ENCODE data around the gene KAT6B. TPM values are rescaled to one million over a fixed set of nuclear protein-coding genes. Genes with fewer than 3 reads are reported as not detected.

Gene KAT6B
- total RNA-seq, 2 experiments from 2014 or later: 23.1 to 26.9 TPM

- ChIA-PET POLR2A (no interaction called here), CTCF (interaction anchor here (0.8 kb wide), 1 partner anchor 169 kb away, joined by 3 read pairs; no protein-coding TSS in a partner anchor)
- Mint-ChIP-seq H3K9me3 (peaks cover 2% of the 10 kb centered on the region), H3K27me3 (no peaks in the 10 kb centered on the region), H3K4me3 (no peak overlapping the region), H3K27ac (no peak overlapping the region), H3K36me3 (ENCODE audit: low read depth) (no peaks in the 10 kb centered on the region), H3K4me1 (peaks cover 13% of the 10 kb centered on the region)
- no peak for DNase-seq
These were observed 235.5 kb downstream of the KAT6B start for GRCh38 chr10:75061709-75062505.

GRCh38 chr10:75062506-75063299, 236.3 kb downstream of the KAT6B start:
- no peak for DNase-seq
- CTCF ChIA-PET: interaction anchor here (0.8 kb wide), 1 partner anchor 168 kb away, joined by 3 read pairs; no protein-coding TSS in a partner anchor
- Mint-ChIP-seq H3K4me1 (peaks cover 13% of the 10 kb centered on the region), H3K4me3 (no peak overlapping the region), H3K9me3 (peaks cover 2% of the 10 kb centered on the region), H3K27me3 (no peaks in the 10 kb centered on the region), H3K27ac (no peak overlapping the region), H3K36me3 (ENCODE audit: low read depth) (no peaks in the 10 kb centered on the region)
- POLR2A ChIA-PET: no interaction called here

GRCh38 chr10:75063461-75064230, 237.2 kb downstream of the KAT6B start:
- Mint-ChIP-seq H3K9me3 (peaks cover 2% of the 10 kb centered on the region), H3K27ac (no peak overlapping the region), H3K4me1 (peaks cover 13% of the 10 kb centered on the region), H3K36me3 (ENCODE audit: low read depth) (no peaks in the 10 kb centered on the region), H3K27me3 (no peaks in the 10 kb centered on the region), H3K4me3 (no peak overlapping the region)
- POLR2A ChIA-PET: no interaction called here
- CTCF ChIA-PET: interaction anchor here (0.6 to 0.8 kb wide), 2 partner anchors 36 to 820 kb away, joined by 3 read pairs; no protein-coding TSS in a partner anchor
- no peak for DNase-seq

- DNase-seq: no peak
- Mint-ChIP-seq H3K27me3 (no peaks in the 10 kb centered on the region), H3K27ac (no peak overlapping the region), H3K9me3 (peaks cover 2% of the 10 kb centered on the region), H3K4me1 (peaks cover 13% of the 10 kb centered on the region), H3K4me3 (no peak overlapping the region), H3K36me3 (ENCODE audit: low read depth) (no peaks in the 10 kb centered on the region)
- CTCF ChIA-PET: no interaction called here
- POLR2A ChIA-PET: no interaction called here
These were observed 238.7 kb downstream of the KAT6B start for GRCh38 chr10:75065076-75065475.

- H3K27ac Mint-ChIP-seq: no peak overlapping the region
- ChIA-PET CTCF (interaction anchor here (1.0 kb wide), 1 partner anchor 45 kb away, joined by 3 read pairs; no protein-coding TSS in a partner anchor), POLR2A (no interaction called here)
- peaks cover 2% of the 10 kb centered on the region for H3K9me3 Mint-ChIP-seq
- no peaks in the 10 kb centered on the region for H3K27me3 Mint-ChIP-seq
- no peak for DNase-seq
- no peak overlapping the region for H3K4me3 Mint-ChIP-seq
- H3K4me1 Mint-ChIP-seq: peaks cover 13% of the 10 kb centered on the region
- H3K36me3 Mint-ChIP-seq (ENCODE audit: low read depth): no peaks in the 10 kb centered on the region
These were observed 239.9 kb downstream of the KAT6B start for GRCh38 chr10:75066271-75066670.

- CTCF ChIA-PET: no interaction called here
- Mint-ChIP-seq H3K9me3 (peaks cover 2% of the 10 kb centered on the region), H3K27me3 (no peaks in the 10 kb centered on the region), H3K36me3 (ENCODE audit: low read depth) (no peaks in the 10 kb centered on the region), H3K4me1 (peaks cover 8% of the 10 kb centered on the region), H3K27ac (no peak overlapping the region), H3K4me3 (no peak overlapping the region)
- no peak for DNase-seq
- POLR2A ChIA-PET: no interaction called here
These were observed 240.9 kb downstream of the KAT6B start for GRCh38 chr10:75067272-75067671.

- no peaks in the 10 kb centered on the region for H3K27me3 Mint-ChIP-seq
- ChIA-PET CTCF (no interaction called here), POLR2A (no interaction called here)
- H3K9me3 Mint-ChIP-seq: no peaks in the 10 kb centered on the region
- H3K27ac Mint-ChIP-seq: no peak overlapping the region
- no peaks in the 10 kb centered on the region for H3K36me3 Mint-ChIP-seq (ENCODE audit: low read depth)
- no peak for DNase-seq
- no peak overlapping the region for H3K4me3 Mint-ChIP-seq
- H3K4me1 Mint-ChIP-seq: no peaks in the 10 kb centered on the region
These were observed 242.1 kb downstream of the KAT6B start for GRCh38 chr10:75068523-75068922.

GRCh38 chr10:75070476-75070875, 244.1 kb downstream of the KAT6B start:
- DNase-seq: no peak
- Mint-ChIP-seq H3K9me3 (no peaks in the 10 kb centered on the region), H3K36me3 (ENCODE audit: low read depth) (no peaks in the 10 kb centered on the region), H3K4me1 (peaks cover 7% of the 10 kb centered on the region), H3K27me3 (no peaks in the 10 kb centered on the region), H3K4me3 (no peak overlapping the region), H3K27ac (no peak overlapping the region)
- ChIA-PET POLR2A (no interaction called here), CTCF (interaction anchor here (0.6 to 1.1 kb wide), 5 partner anchors 9 to 1147 kb away, joined by 3 to 5 read pairs (median 3); no protein-coding TSS in a partner anchor)

- no peak overlapping the region for H3K4me3 Mint-ChIP-seq
- DNase-seq: no peak
- CTCF ChIA-PET: interaction anchor here (1.1 kb wide), 1 partner anchor 9 kb away, joined by 3 read pairs; no protein-coding TSS in a partner anchor
- H3K27ac Mint-ChIP-seq: no peak overlapping the region
- H3K4me1 Mint-ChIP-seq: peaks cover 7% of the 10 kb centered on the region
- H3K9me3 Mint-ChIP-seq: no peaks in the 10 kb centered on the region
- no peaks in the 10 kb centered on the region for H3K36me3 Mint-ChIP-seq (ENCODE audit: low read depth)
- POLR2A ChIA-PET: no interaction called here
- no peaks in the 10 kb centered on the region for H3K27me3 Mint-ChIP-seq
These were observed 244.6 kb downstream of the KAT6B start for GRCh38 chr10:75070961-75071428.

- H3K36me3 Mint-ChIP-seq (ENCODE audit: low read depth): no peaks in the 10 kb centered on the region
- no peaks in the 10 kb centered on the region for H3K9me3 Mint-ChIP-seq
- H3K4me1 Mint-ChIP-seq: peaks cover 7% of the 10 kb centered on the region
- DNase-seq: no peak
- no peak overlapping the region for H3K4me3 Mint-ChIP-seq
- no peaks in the 10 kb centered on the region for H3K27me3 Mint-ChIP-seq
- ChIA-PET CTCF (interaction anchor here (1.1 kb wide), 1 partner anchor 816 kb away, joined by 3 read pairs; no protein-coding TSS in a partner anchor), POLR2A (no interaction called here)
- H3K27ac Mint-ChIP-seq: no peak overlapping the region
These were observed 245.4 kb downstream of the KAT6B start for GRCh38 chr10:75071756-75072155.

- CTCF ChIA-PET: interaction anchor here (1.1 kb wide), 1 partner anchor 817 kb away, joined by 3 read pairs; no protein-coding TSS in a partner anchor
- no peaks in the 10 kb centered on the region for H3K36me3 Mint-ChIP-seq (ENCODE audit: low read depth)
- DNase-seq: no peak
- H3K9me3 Mint-ChIP-seq: no peaks in the 10 kb centered on the region
- H3K4me1 Mint-ChIP-seq: peaks cover 7% of the 10 kb centered on the region
- no peak overlapping the region for H3K27ac Mint-ChIP-seq
- POLR2A ChIA-PET: no interaction called here
- H3K4me3 Mint-ChIP-seq: no peak overlapping the region
- no peaks in the 10 kb centered on the region for H3K27me3 Mint-ChIP-seq
These were observed 246.3 kb downstream of the KAT6B start for GRCh38 chr10:75072727-75073126.

- Mint-ChIP-seq H3K4me3 (no peak overlapping the region), H3K27ac (no peak overlapping the region), H3K4me1 (peaks cover 7% of the 10 kb centered on the region), H3K36me3 (ENCODE audit: low read depth) (no peaks in the 10 kb centered on the region), H3K9me3 (no peaks in the 10 kb centered on the region), H3K27me3 (no peaks in the 10 kb centered on the region)
- no peak for DNase-seq
- CTCF ChIA-PET: interaction anchor here (0.9 kb wide), 1 partner anchor 20 kb away, joined by 3 read pairs; no protein-coding TSS in a partner anchor
- POLR2A ChIA-PET: no interaction called here
These were observed 247.0 kb downstream of the KAT6B start for GRCh38 chr10:75073442-75073841.

All from activated CD4-positive, alpha-beta T cell treated with anti-CD3 and anti-CD28 coated beads, Interleukin-2, amount 10 ng/mL, durations not matched to agents 7 days and 5 days (primary cell).